Measurements from ENCODE around the gene PDIK1L. TPM values are rescaled to one million over a fixed set of nuclear protein-coding genes. Genes with fewer than 3 reads are reported as not detected.

PDIK1L gene
- total and polyA plus RNA-seq, 2 of the 4 experiments (the other 2 are of a cell fraction) = 1.4 to 3.0 TPM

- no peak overlapping the region for H4K8ac ChIP-seq (ENCODE audit: low read depth in 2 of 2, low read length in 2 of 2)
- BruUV-seq (replicated peaks) = no TSS peak
- H3K9me3 ChIP-seq (ENCODE audit: control insufficient read depth, insufficient read depth, low read length) = no peaks in the 10 kb centered on the region
- H3K4me1 ChIP-seq (ENCODE audit: control insufficient read depth, insufficient read depth, low read length) = 0 out of 2 replicates have a peak, but pooled peaks cover 1% of the 10 kb centered on the region
- H3K23ac ChIP-seq (ENCODE audit: low read depth, low read length) = no peak overlapping the region
- ChIA-PET POLR2A (ENCODE audit: unreplicated experiment) (no interaction called here), CTCF (interaction anchor here (0.8 to 1.7 kb wide), 2 partner anchors 22 to 88 kb away, joined by 3 to 9 read pairs; no protein-coding TSS in a partner anchor)
- in situ Hi-C loops (cut with MboI; ENCODE audit: low sequenced_read_pairs) (no loop called here), dilution Hi-C loops (cut with HindIII; ENCODE audit: low sequenced_read_pairs, unreplicated experiment) (no loop called here), intact Hi-C loops (cut with micrococcal nuclease) (no loop called here)
- TF ChIP-seq NFE2L2 (IDR thresholded peaks at IDR 0.05; ENCODE audit: low read depth, low read length) = no peak
- TF ChIP-seq CEBPB (IDR thresholded peaks at IDR 0.05; ENCODE audit: low read depth, low read length) = peak; percentile 36; the same call in 1 of the 2 replicates
- H3K9me1 ChIP-seq (ENCODE audit: insufficient read depth, low read length) = peaks cover 3% of the 10 kb centered on the region; the same call in 1 of the 2 replicates
- H3K9ac ChIP-seq (ENCODE audit: low read depth, low read length) = no peak overlapping the region
- no peak overlapping the region for H3K4ac ChIP-seq (ENCODE audit: low read depth, low read length)
- no peak overlapping the region for H3K4me2 ChIP-seq (ENCODE audit: low read depth, low read length)
- no peak overlapping the region for H4K5ac ChIP-seq (ENCODE audit: low read depth, low read length)
- WGBS, 2 experiments (ENCODE audit: extremely low coverage in 2 of 2, insufficient read length in 1 of 2) = no CpG with 5 or more reads among the region's 7 CpGs
- H3K14ac ChIP-seq (replicated peaks; ENCODE audit: low read depth, low read length) = no peak overlapping the region
- H4K91ac ChIP-seq (ENCODE audit: insufficient read depth, low read depth, low read length) = no peak overlapping the region
- no peak overlapping the region for H2BK15ac ChIP-seq (ENCODE audit: low read depth, low read length)
- H2AK9ac ChIP-seq (replicated peaks; ENCODE audit: low read depth, low read length, poor library complexity) = no peak overlapping the region
- H3K36me3 ChIP-seq (ENCODE audit: control insufficient read depth, insufficient read depth, low read length) = peaks cover 4% of the 10 kb centered on the region; the same call in 1 of the 2 replicates
- H2BK120ac ChIP-seq (ENCODE audit: low read depth, low read length) = no peak overlapping the region
- H3K27ac ChIP-seq (ENCODE audit: insufficient read depth, low read length) = no peak overlapping the region
- no peak overlapping the region for H3K18ac ChIP-seq (ENCODE audit: low read depth, low read length)
- no peak overlapping the region for H2AFZ ChIP-seq (replicated peaks; ENCODE audit: low read length, poor library complexity)
- ATAC-seq (ENCODE audit: low read depth) = peak; percentile 57; the same call in 1 of the 2 replicates
- no peaks in the 10 kb centered on the region for H4K20me1 ChIP-seq (ENCODE audit: insufficient read depth, low read length)
- DNase-seq = peak; percentile 73
- no peak overlapping the region for H2BK5ac ChIP-seq (ENCODE audit: low read depth, low read length, poor library complexity, severe bottlenecking)
- H3K27me3 ChIP-seq (ENCODE audit: control insufficient read depth, insufficient read depth, low read length) = 0 out of 2 replicates have a peak, but pooled peaks cover 2% of the 10 kb centered on the region
- no peak overlapping the region for H2BK20ac ChIP-seq (ENCODE audit: low read depth, low read length)
- H3K4me3 ChIP-seq (ENCODE audit: insufficient read depth, low read depth, low read length) = no peak overlapping the region
- no peak overlapping the region for H3K56ac ChIP-seq (ENCODE audit: extremely low read depth, insufficient read depth, low read length)
- H2AK5ac ChIP-seq (ENCODE audit: low read depth, low read length) = no peak overlapping the region
- no peaks in the 10 kb centered on the region; a peak in 1 of 4 replicates for H3K79me1 ChIP-seq (ENCODE audit: low read depth in 1 of 2, low read length in 2 of 2)
Measured at GRCh38 chr1:26122988-26123973, 11.7 kb downstream of the PDIK1L start.

Data from IMR-90 (cell line).